Measurements from ENCODE around the gene SLC7A9.
"Not testable (repeated sequence)": the region's sequence is repeated elsewhere in the genome, so short reads cannot be mapped to it uniquely, and the experiment has no call there.

Gene SLC7A9

DNA sequence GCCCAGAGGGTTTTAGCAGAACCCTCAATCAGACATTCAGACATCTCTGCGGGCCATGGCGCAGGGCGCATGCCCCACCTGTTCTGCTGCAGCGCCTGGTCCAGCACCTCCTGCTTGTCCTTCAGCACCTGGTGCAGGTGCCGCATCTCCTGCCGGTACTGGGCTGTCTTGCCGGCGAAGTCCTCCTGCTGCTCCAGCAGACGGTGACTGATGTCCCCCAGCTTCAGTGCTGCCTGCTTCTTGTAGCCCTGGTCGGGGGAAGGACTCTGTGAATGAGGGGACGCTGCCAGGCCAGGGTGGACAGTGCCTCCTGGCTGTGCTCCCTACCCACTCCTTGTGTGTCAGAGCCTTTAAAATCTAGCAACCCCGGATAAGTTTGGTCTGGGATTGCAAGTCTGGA, 12.2 kb upstream of the SLC7A9 start:
- no peak for DNase-seq

DNA sequence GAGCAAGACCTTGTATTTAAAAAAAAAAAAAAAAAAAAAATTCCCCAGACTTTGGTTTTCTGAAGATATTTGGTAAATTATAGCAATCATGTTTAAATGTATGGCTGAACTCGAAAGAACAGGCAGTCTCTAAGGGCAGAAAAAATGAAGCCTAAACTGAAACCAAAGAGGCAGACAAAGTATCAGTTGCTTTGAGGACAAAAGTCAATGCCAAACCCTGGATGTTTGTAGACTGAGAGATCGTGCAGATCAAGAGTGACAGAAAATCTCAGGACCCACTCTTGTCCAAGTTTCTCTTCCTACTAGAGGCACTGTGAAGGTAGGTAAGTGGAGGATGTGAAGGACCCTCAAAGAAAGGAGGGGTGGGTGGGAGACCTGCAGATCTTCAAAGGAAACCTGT, 11.1 kb upstream of the SLC7A9 start:
- no peak for DNase-seq

DNA sequence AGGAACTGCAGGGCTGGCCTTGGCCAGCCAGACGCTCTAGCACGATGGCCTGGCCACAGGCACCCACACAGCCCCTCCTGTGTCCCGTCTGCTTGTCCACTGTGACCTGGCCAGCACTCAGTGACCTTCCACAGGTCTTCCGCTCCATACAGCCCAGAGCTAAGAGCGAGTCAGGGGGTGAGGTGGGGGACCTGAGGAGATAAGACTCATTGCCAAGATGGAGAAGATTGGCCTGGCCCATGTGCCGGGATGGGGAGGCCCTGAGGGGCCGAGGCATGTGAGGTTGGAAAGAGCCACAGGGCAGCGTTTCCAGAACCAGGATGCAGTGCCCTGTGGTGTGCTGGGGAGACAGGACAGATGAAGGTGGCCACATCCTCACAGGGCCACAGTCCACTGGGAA, 10.2 kb upstream of the SLC7A9 start:
- DNase-seq: no peak

DNA sequence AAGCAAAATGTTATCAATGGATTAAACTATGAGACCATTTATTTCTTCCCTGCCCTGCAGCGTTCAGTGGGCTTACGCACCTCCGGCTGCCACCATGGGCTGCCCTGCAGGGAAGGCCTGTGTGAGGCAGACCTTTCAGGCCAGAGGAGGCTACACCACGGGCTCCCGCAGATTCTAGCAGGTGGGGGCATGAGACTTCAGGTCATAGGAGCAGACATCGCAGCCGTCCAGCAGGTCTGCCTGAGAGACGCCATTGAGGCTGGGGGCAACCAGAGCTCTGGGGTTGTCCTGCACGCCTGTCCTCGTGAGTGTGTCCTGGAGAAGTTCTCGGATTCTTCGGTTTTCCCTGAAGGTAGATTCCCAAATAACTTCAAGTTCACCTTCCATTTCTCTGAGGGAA, 9.4 kb upstream of the SLC7A9 start:
- DNase-seq: no peak

DNA sequence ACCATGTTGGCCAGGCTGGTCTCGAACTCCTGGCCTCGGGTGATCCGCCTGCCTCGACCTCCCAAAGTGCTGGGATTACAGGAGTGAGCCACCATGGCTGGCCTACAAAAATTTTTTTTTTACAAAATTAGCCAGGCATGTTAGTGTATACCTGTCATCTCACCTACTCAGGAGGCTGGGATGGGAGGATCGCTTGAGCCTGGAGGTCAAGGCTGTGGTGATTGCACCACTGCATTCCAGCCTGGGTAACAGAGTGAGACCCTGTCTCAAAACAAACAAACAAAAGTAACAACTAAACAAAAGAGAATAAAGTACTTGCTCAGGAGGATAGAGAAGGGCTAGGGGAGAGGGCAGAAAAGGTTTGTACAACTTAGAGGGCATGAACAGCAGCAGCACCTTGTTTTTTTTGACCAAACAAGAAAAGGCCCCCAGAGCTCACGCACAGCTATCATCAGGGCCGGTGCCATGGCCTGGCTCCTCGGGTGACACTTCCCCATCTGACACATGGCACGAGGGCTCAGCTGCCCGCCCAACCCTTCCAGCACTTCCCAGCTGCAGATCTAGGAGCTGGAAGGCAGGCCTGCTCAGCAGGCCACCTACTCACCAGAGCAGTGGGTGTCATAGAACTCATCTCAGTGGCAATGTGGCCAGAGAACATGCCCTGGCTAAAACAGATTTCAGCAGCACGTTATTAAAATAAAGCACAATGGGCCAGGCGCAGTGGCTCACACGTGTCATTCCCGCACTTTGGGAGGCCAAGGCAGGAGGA, 8.6 kb upstream of the SLC7A9 start:
- no peak for DNase-seq

DNA sequence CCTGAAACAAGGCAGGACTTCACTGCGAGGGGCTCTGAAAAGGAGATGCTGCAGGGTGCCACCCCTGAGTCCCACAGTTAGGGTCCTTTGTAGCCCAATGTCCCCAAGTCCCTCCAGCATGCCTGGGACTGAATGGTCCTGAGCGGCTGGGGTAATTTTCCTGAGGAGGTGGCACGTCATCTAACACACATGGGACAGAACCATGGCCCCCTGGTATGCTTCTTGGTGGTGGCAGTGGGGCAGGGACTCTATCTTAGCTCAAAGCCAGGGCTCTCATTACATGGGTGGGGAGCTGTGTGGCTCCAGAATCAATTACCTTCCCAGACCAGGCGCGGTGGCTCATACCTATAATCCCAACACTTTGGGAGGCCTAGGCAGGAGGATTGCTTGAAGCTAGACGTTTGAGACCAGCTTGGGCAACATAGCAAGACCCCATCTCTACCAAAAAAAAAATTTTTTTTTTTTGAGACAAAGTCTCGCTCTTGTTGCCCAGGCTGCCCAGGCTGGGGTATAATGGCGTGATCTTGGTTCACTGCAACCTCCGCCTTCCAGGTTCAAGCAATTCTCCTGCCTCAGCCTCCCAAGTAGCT, 7.9 kb upstream of the SLC7A9 start:
- no peak for DNase-seq

DNA sequence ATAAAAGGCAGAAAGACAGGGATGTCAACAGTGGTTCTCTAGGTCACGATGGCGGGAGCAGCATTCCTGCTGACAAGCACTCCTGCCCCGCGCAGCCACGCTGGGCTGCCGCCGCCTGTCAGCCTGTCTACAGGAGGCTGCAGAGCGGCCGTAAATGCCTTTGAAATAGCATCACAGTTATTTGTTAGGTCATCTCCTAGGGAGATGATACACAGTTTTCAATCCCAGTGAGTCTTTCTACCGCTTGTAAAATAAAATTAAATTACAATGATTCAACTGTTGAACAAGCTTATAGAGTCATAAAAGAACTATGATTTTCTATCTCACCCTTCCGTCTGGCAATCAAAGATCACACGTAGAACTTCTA, 7.3 kb upstream of the SLC7A9 start:
- no peak for DNase-seq

DNA sequence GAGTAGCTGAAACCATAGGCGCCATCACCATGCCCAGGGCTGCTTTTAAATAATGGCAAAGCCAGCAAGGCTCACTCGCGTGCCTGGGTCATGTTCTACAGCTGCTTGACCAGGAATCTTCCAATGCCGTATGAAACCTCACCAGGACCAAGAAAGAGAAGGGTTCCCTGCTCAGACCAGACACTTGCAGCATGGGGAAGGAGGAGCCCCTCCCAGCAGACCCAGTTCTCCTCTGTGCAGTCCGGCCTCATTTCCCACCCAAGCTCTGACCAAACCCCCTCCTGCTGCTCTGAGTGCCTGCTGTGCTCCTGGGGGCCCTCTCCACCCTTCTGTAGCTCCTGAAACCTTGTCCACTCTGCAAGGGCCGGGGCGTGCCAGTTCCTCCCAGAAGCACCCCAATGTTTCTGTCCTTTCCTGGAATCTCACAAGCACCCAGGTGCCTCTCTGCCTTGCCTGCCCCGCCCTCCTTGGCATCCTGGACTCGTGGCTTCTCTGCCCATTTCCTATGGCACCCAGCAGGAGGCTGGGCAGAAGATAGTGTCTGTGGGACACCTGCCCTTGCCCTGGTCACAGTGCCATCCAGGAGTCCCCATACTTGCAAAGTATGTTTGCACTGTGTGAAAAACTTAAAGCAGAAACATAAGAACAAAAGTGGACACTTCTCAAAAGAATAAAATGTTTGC, 6.8 kb upstream of the SLC7A9 start:
- DNase-seq: no peak

DNA sequence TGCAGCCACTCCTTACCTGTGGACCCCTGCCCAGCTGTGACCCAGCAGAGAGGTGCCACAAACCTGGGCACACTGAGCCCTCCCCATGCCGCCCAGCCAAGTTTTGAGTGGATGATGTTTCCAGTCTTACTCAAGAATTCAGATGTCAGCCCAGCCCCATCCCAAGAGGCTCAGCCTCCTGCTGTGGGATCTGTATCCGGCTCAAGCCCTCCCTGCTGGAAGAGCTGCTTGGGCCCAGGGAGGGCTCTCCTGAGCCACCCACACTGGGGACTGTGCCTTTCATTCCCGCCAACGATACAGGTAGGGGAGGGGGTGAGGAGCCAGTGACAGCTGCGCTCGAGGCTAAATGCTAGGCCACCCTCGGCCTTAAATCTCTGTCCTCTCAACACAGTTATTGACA, 5.9 kb upstream of the SLC7A9 start:
- DNase-seq: no peak

DNA sequence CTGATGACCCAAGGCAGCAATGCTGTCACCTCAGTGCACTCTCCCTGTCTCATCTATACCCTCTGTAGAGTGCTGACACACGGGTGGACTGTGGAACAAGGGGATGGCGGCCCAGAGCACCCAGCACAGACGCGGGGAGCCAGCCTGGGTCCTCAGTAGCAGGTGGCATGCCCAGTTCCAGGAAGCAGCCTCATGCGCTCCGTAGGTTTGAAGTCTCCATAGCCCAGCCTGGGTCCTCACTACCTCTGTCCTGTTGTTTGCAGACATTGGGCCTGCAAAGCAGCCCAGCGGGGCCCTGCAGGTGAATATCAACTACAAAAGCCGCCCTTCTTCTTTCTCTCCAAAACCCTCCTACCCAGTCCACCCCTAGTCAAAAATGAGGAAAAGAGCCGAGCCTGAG, 5.0 kb upstream of the SLC7A9 start:
- DNase-seq: no peak

DNA sequence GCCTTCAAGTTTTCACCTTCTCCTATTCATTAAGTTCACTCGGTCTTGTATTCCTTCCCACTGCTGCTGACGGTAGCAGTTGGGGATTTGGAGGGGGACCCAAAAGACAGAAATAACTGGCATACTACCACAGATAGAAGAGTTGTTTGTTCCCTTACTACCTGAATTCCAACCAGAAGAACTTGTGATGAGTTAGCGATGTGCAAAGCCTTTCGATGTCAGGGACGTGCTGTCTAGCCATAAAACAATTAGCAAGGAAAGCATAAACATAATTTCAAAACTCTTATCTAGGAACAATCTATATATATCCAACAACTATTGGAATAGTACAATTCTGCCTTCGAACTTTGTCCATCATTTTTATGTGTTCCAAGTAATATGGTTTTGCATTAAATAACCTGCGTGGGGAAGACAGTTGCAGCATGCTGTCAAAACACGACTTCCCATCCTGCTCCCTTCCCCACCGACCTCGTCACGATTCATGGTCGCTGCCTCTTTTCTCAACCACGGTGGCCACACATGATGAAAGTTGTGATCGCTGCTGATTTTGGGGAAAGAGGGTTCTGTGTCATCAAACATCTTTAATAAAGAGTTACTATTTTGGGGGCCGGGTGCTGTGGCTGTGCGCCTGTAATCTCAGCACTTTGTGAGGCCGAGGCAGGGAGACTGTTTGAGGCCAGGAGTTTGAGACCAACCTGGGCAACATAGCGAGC, 3.8 kb upstream of the SLC7A9 start:
- no peak for DNase-seq

DNA sequence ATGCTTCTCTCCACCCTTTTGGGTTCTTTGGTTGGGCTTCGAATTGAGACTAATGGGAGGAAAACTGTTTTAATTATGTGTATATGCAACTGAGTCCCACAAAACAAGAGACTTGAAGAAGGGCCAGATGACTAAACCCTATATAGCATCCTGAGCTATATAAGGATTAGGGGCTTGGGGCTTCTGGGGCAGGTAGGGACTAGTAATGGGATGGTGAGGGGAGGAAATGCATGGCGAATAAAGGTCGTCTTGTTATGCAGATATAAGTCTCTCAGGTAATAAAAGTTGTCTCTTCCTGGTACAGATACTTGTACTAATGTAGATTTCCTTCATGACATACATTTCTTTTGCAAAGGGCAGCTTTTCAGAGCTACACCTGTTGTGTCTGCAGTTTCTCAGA, 2.8 kb upstream of the SLC7A9 start:
- no peak for DNase-seq

DNA sequence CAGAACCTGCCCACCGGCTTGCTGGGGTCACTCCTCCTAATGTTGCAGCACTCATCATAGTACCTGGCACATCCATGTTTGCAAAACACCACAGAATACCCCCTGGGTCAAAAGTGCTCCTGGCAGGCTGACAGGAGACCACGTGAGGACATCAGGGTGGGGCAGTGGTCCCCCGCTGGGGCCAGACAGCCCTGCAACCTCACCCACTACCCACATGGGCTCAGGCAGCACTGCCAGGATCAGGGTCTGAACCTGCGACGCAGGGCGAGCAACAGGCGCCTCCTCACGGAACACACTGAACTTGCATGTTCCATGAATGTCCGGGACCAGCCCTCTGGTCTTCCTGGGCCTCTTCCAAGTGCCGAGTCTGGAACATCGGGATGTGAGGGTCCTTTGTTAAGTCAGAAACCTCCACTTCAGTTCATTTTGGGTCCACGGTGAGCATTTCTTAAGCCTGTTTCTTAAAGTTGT, 1.4 kb upstream of the SLC7A9 start:
- DNase-seq: no peak

DNA sequence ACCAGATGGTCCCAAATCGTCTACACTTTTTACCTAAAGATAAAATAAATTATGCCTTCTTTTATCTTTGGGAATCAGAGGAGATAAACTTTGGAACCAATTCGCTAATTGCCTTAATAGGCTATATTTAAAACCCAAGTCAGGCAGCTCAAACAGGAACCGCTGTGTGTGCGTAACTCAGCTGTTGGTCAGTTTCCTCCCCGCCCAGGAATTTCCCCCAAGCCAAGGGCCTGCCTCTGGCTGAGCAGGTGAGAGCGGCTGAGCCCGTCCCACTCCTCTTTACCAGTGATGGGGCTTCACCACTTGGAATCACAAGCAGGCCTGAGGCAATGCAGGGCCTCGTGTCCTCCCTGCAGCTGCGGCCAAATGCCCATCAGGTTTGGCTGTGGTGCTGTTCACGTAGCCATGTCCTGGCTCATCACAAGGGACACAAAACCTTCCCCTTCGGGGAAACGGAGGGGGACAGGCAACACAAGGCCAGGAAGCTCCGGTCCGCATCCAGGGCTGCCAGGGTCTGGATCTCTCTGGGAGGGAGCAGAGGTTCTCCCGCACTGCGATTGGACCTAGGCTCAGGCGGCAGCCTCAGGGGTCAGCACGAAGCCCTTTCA, 503 bp upstream of the SLC7A9 start:
- DNase-seq: no peak

DNA sequence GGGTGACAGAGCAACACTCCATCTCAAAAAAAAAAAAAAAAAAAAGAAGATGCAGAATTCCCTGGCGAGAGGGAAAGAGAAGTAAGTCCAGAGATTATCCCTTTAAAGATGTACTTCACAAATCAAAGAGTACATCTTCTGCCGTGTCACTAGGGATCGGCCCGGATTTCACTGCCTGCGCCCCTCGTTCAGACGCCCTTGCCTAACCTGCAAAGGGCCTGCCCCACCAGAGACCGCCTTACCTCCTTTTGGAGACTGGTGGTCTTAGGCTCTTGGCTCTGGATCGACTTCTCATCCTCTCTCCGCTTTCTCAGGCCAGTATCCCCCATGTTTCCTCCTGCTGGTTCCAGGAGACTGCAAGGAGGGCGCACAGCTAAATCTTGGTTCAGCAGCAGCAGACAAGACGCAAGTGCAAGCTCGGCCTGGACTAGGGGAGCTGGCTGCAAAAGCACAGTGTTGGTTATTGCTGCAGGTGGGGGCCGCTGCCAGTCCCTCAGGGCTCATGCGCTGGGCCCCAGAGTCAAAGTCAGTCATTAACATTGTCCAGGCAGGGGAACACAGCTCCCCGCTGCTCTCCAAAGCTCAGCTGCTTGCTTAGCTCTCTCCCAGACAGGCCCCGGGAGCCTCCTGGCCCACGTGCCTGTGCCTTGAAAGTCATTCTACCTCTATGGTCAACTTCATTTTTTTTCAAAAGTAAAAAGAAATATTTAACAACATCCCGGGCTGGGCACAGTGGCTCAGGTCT, 1.2 kb downstream of the SLC7A9 start:
- no peak for DNase-seq

DNA sequence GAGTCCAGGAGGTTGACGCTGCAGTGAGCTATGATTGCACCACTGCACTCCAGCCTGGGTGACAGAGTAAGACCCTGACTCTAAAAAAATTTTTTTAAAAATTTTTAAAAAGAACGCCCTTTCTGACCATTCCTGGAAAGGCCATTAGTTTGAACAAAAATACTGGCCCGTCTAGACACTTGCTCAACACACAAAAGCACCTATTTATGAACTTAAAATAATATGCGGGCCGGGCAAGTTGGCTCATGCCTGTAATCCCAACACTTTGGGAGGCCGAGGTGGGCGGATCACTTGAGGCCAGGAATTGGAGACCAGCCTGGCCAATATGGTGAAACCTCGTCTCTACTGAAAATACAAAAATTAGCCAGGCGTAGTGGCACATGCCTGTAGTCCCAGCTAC, 2.1 kb downstream of the SLC7A9 start:
- not testable (repeated sequence) for DNase-seq

DNA sequence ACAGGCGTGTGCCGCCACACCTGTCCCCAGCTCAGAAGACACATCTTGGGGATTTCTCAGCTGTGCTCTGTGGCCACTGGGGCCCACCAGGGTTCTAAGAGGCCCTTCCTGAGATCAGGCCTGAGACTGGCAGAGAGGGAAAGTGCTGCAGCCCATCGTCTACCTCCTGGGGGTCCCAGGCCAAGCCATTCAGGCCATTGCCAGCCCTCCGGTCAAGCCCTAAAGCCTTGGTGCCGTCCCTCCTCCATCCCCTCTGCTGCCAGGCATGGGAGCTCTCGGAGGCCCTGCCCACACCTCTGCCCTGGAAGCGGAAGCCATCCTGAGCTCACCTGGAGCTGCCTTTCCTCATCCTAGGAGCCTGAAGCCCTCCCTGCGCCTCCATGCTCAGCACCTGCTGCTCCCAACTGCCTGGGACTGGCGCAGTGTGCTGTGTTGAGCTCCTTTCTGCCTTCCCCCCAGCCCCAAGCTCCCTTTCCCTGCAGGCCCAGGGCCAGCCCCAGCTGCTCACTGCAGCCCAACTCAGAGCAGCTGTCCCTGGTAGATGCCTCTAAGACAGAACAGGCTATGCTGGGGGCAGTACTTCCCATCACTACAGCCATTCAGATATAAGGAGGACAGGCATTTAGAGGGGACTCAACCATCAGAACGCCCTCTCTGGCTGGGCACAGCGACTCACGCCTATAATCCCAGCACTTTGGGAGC, 2.9 kb downstream of the SLC7A9 start:
- no peak for DNase-seq

DNA sequence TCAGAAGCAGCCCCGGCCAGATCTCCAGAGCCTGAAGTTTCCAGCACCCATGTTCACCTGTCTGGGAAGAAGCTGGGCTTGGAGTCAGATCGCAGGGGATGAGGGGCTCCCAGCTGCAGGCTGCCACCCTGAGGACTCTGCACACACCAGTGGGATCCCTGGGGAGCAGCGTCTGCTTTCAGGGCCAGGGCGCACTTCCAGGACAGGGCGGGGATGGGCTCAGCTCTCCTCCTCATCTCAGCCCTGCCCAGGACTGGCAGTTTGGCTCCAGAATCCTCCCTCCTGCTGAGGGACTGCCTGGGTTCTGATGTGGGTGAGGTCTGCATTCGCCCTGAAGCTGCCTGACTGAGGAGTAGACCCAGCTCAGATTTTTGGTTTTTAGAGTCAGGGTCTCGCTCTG, 3.5 kb downstream of the SLC7A9 start:
- no peak for DNase-seq

DNA sequence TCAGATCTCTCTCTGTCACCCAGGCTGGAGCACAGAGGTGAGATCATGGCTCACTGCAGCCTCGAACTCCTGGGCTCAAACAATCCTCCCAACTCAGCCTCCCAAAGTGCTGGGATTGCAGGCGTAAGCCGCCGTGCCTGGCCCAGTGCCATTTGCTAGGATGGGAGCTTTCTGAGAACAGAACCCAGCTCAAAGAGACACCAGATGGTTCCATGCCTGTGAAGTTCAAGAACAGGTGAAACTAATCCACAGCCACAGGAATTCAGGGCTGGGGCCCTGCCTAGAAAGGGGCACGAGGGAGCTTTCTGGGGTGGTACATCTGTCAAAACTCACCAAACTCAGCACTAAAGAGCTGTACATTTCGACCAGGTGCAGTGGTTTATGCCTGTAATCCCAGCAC, 4.2 kb downstream of the SLC7A9 start:
- DNase-seq: no peak

DNA sequence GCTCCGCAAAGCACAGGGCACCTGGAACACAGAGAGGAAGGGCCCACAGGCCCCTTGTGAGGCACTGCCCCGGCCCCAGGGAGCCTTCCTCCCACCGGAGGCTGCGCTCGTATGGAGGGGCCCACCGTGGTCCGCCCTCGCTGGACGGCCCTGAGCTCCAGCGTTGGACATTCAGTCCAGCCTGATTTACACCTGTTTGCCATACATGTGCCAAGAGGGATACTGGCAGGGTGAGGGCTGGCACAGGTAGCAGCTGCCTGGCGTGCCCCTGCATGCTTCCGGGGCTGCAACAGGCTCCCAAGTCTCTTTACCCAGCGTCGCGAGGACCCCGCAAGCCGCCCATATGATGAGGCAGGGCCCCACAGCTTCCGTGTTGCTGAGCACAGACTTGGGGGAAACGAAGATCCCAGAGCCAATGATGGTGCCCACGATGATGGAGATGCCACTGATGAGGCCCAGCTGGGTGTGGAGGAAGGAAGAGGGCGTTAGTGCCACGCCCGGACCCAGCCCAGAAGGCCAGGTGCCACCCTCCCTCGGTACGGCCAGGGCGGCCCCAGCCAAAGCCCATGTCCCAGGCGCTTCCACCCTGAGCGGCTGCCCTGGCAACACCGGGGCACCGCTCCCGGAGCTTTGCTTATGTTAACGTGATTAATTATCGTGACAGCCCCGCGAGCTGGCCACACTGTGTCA, 5.1 kb downstream of the SLC7A9 start:
- DNase-seq: no peak

DNA sequence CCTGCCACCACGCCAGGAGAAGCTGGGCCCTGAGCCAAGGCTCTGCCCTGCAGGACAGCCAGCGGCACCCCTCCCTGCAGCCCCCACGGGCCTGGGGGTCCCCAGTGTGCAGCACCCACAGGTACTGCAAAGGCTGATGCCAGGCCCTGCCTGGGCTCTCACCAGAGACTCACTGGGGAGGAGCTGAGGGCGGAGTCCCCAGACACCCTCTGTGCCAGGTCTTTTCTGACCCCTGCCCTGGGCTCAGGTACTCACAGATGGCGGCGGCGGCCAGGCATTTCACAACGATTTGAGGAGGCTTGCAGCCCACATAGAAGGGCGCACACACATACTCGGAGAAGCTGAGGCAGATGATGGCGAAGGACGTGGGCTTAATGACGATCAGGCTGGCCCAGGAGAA, 5.7 kb downstream of the SLC7A9 start:
- DNase-seq: no peak
